ENCODE measurements around the gene TRPM2. TPM values are rescaled to one million over a fixed set of nuclear protein-coding genes. Genes with fewer than 3 reads are reported as not detected.

The TRPM2 gene
- total RNA-seq, 2 donors from 2014 or later = 1.6 to 2.7 TPM

DNA sequence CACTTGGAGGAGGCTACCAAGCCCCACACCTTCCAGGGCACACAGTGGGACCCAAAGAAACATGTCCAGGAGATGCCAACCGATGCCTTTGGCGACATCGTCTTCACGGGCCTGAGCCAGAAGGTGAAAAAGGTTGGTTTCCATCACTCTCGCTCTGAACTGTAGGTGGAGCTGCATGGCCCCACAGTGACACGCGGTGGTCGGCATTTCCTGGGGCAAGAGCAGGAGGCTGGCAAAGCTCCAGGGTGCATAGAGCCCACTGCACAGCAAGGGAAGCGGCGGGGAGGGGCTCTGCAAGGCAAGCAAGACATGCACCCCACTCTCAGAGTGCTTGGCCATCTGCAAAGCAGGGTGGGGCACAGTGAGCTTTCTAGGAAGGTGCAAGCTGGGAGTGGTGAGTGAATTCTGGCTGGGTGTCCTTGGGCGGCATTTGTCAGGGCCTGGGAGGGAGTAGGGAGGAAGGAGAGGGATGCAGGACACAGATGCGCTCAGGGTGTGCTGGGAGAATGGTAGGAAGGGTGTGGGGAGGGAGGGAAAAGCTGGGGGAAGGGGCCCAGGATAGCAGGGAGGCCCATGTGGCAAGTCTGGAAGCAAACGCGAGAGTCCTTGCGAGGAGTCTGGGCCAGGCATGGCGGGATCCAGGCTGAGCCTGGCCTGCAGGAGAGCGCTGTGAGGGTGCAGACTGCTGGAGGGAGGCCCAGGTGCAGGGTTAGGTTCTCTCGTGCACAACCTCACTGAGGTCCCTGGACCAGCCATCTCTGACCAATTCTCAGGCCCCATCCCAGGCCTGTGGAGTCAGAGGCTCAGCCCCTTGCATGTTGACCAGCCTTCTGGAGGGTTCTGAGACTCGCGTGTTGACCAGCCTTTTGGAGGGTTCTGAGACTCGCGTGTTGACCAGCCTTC is 11.0 kb downstream of the TRPM2 start:
- intact Hi-C loops (cut with DNase I) = no loop called here
- Histone ChIP-seq H3K27ac (no peak overlapping the region), H3K27me3 (replicated peaks; ENCODE audit: insufficient read depth) (peaks cover 3% of the 10 kb centered on the region), H3K9me3 (no peaks in the 10 kb centered on the region), H3K4me3 (no peak overlapping the region), H3K36me3 (no peaks in the 10 kb centered on the region), H3K4me1 (replicated peaks) (no peaks in the 10 kb centered on the region)
- 82% methylated on average over 22 of the region's 22 CpGs for WGBS
- no peak for DNase-seq (ENCODE audit: low spot score)
- no peak for TF ChIP-seq CTCF (IDR thresholded peaks at IDR 0.05)
- TF ChIP-seq POLR2AphosphoS5 (IDR thresholded peaks at IDR 0.05) = no peak
- no peak for TF ChIP-seq POLR2A (IDR thresholded peaks at IDR 0.05)

DNA sequence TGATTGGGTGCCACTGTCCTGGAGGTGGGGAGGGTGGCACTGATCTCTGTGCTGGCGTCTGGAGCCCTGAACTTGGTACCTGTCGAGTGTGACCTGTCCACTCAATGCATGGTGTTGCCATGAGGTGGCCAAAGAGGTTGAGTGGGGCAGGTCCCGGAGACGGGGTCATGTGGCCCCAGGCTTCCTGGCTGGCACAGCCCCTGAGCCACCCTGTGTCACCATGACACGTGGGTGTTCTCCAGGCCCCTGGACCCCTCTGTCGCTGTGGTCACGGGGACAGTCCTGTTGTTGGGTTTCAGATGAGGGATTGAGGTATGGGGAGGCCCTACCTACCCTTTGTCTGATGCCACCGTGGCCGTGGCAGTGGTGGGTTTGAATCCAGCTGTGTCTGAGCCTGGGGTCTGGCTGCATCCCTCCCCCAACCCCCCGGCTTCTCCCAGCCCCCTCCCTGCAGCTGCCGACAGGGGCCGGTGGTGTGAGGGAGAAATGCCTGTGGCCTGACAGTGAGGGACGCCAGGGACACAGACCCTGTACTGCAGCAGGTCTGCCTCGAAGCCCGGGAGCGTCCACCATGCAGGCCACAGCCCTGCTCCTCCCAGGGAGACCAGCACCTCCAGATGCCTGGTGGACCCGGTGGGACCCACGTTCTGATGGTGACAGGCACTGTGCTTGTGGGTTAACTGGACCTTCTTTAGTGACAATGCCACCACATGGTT is 12.0 kb downstream of the TRPM2 start:
- no peaks in the 10 kb centered on the region for H3K4me1 ChIP-seq (replicated peaks)
- no peak overlapping the region for H3K4me3 ChIP-seq
- no peak for DNase-seq (ENCODE audit: low spot score)
- no peak overlapping the region for H3K27ac ChIP-seq
- intact Hi-C loops (cut with DNase I) = no loop called here
- TF ChIP-seq POLR2AphosphoS5 (IDR thresholded peaks at IDR 0.05) = no peak
- TF ChIP-seq POLR2A (IDR thresholded peaks at IDR 0.05) = no peak
- TF ChIP-seq CTCF (IDR thresholded peaks at IDR 0.05) = no peak
- H3K27me3 ChIP-seq (replicated peaks; ENCODE audit: insufficient read depth) = peaks cover 3% of the 10 kb centered on the region
- H3K9me3 ChIP-seq = no peaks in the 10 kb centered on the region
- no peaks in the 10 kb centered on the region for H3K36me3 ChIP-seq
- 91% methylated on average over 18 of the region's 18 CpGs for WGBS

DNA sequence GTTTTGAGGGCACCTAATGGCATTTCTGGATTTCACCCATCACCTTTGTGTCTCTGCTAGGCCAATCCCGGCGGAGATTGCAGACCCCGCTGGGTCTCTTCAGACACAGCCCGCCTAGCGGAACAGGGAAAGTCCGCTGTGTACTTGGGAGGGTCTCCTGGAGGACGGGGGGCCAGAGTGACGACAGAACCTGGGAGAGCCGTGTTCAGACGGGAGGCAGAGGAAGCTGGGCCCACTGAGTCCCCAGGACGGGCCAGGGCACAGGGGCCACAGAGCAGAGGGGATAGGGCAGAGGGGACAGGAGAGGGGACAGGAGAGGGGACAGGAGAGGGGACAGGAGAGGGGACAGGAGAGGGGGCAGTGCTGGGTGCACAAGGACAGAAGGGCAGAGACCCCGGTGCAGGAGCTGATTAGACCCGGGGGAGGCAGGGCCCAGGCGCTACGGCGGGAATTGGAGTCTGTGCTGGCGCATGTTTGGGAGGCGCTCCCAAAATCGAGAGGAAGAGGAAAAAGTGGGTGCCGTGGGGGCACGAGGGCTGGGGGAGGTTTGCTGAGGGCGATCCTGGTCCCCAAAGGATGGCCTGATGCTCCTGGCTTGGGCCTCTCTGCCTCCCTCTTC is 12.7 kb downstream of the TRPM2 start:
- Histone ChIP-seq H3K27me3 (replicated peaks; ENCODE audit: insufficient read depth) (peaks cover 3% of the 10 kb centered on the region), H3K27ac (no peak overlapping the region), H3K9me3 (no peaks in the 10 kb centered on the region), H3K36me3 (no peaks in the 10 kb centered on the region), H3K4me3 (no peak overlapping the region), H3K4me1 (replicated peaks) (no peaks in the 10 kb centered on the region)
- 89% methylated on average over 22 of the region's 22 CpGs for WGBS
- intact Hi-C loops (cut with DNase I) = no loop called here
- DNase-seq (ENCODE audit: low spot score) = no peak
- no peak for TF ChIP-seq POLR2A (IDR thresholded peaks at IDR 0.05)
- no peak for TF ChIP-seq CTCF (IDR thresholded peaks at IDR 0.05)
- TF ChIP-seq POLR2AphosphoS5 (IDR thresholded peaks at IDR 0.05) = no peak

DNA sequence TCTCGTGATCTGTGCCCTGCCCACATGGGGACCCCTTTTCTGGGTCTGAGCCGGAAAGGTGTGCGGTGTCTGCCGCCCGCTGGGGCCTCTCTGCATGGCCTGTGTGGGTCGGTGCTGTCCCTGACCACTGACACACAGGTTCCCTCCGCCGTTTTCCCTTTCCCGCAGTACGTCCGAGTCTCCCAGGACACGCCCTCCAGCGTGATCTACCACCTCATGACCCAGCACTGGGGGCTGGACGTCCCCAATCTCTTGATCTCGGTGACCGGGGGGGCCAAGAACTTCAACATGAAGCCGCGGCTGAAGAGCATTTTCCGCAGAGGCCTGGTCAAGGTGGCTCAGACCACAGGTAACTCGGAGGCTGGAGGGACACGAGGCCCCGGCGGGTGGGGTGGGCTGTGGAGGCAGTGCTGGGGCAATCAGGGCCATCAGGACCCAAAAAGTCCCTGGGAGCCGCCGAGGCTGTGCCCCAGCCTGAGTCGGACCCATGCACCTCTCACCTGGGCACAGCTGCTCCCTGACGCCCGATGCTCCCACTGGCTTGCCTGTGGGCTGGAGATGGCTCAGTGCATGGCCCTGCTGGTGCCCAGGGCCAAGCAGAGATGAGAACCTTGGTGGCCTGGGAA is 13.3 kb downstream of the TRPM2 start:
- Histone ChIP-seq H3K4me3 (no peak overlapping the region), H3K4me1 (replicated peaks) (no peaks in the 10 kb centered on the region), H3K27me3 (replicated peaks; ENCODE audit: insufficient read depth) (peaks cover 3% of the 10 kb centered on the region), H3K36me3 (no peaks in the 10 kb centered on the region), H3K9me3 (no peaks in the 10 kb centered on the region), H3K27ac (no peak overlapping the region)
- DNase-seq (ENCODE audit: low spot score) = no peak
- intact Hi-C loops (cut with DNase I) = no loop called here
- TF ChIP-seq POLR2AphosphoS5 (IDR thresholded peaks at IDR 0.05) = no peak
- TF ChIP-seq POLR2A (IDR thresholded peaks at IDR 0.05) = no peak
- TF ChIP-seq CTCF (IDR thresholded peaks at IDR 0.05) = no peak
- 93% methylated on average over 28 of the region's 28 CpGs for WGBS

Measured in prostate gland (tissue), 2 donors.